KBM-7 (cell line): ENCODE results near the gene BRIP1.
"Not testable (repeated sequence)": the region's sequence is repeated elsewhere in the genome, so short reads cannot be mapped to it uniquely, and the experiment has no call there.

Experiments
- DNase-seq: peaks from one replicate; pipeline ENCODE4 v3.0.0-alpha.2; 2015
- in situ Hi-C: fragments of 300-500 bp; cut with MboI; formaldehyde crosslinking; loops from 2 replicates; pipeline ENCODE4 v1.14.3; 2020; ENCODE audit warnings: low sequenced_read_pairs, low pct_unique_long_range_greater_than_20kb, mixed read lengths

The BRIP1 gene

GRCh38 chr17:61782683-61783082 lies 80.6 kb downstream of the BRIP1 start:
- DNase-seq, result no peak
- in situ Hi-C loops, result no loop called here

DNA sequence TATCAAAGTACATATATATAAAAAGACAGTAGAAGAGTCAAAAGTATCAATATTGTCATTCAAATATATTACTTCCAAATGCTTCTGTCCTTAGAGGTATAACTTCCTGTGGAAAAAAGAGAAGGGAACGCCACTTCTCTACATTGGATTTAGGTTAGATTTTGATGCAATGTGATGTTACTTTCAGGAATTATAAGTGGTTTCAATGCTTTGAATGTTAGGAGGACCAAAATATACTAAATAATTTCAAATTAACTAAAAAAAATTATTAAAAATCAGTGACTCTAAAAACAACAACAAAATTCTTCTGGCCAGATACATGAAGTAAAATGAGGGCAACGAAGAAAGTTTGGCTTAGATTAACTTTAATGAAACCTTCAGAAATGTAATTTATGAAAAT lies 88.0 kb downstream of the BRIP1 start:
- no peak for DNase-seq
- in situ Hi-C loops, result no loop called here

GRCh38 chr17:61774724-61775123 lies 88.6 kb downstream of the BRIP1 start:
- no peak for DNase-seq
- in situ Hi-C loops, result no loop called here

GRCh38 chr17:61774087-61774486 lies 89.2 kb downstream of the BRIP1 start:
- in situ Hi-C loops, DNase-seq: not testable (repeated sequence)

DNA sequence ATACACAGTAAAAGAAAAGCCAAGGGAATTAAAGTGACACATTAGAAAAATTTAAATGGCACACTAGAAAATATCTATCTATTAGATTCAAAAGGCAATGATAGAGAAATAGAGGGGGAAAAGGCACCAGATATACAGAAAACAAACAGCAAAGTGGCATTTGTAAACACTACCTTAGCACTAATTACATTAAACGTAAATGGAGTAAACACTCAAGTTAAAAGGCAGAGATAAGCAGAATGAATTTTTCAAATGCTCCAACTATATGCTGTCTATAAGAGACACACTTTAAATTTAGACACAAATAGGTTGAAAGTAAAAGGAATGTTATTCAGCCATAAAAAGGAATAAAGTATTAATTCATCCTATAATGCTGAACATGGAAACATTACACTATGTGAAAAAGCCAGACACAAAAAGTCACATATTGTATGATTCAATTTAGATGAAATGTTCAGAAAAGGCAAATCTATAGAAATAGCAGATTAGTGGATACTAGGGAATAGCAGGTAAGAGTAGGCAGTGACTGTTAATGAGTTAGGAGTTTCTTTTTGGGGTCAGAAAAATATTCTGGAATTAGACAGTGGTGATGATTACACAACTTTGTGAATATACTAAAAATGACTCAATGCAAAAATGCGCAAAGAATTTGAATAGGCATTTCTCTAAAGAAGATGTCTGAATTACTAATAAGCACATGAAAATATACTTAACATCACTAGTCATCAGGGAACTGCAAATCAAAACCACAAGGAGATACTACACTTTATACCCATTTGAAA lies 92.4 kb downstream of the BRIP1 start:
- in situ Hi-C loops, result no loop called here
- DNase-seq, result no peak

DNA sequence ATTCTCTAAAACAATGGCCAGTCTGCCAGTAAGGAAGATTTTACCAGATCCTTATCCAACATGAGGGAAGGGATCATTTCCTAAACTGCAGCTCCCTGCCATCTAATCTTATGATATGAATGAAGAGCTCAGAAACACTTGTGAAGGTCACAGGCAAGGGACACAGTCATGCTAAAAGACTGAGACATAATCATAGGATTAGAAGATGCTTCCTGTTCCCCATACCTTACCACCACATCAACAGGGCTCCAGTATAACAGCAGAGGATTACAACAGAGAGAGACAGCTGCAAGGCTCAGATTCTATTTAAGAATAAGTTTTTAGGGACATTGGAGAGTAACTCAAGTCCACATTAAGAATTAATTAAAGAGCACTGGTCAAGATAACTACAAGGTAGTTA lies 93.3 kb downstream of the BRIP1 start:
- peak; percentile 16 for DNase-seq
- in situ Hi-C loops, result no loop called here

DNA sequence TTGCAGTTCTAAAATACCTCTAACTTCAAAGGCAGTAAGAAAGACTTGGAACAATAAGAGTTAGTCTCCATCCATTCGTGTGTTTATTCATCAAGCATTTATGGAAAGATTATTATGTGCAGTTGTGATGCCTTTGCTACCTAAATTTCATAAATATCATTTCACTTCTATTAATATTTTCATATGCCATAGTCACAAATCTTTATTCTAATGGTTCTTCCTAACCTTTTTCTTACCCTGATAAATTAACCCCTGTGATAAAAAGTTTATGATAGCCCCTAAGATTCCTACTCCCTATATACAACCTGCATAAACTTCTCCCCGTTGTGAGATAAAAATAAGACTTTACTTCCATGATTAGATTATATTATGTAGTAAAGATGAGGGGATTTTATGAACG lies 94.9 kb downstream of the BRIP1 start:
- DNase-seq, result no peak
- in situ Hi-C loops, result no loop called here

- in situ Hi-C loops, result no loop called here
- no peak for DNase-seq
Measured at GRCh38 chr17:61766520-61766919, 96.8 kb downstream of the BRIP1 start.

- in situ Hi-C loops, result no loop called here
- no peak for DNase-seq
Measured at GRCh38 chr17:61764846-61765245, 98.5 kb downstream of the BRIP1 start.

DNA sequence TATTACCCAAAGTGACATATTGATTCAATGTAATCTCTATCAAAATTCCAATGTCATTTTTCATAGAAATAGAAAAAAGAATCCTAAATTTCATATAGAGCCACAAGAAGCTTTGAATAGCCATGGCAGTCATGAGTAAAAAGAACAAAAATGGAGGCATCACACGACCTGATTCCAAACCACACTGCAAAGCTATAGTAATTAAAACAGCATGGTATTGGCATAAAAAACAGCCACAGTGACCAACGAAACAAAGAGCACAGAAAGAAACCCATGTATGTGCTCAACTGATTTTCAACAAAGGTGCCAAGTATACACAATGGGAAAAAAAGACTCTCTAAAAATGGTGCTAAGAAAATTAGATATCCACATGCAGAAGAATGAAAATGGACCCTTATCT lies 101.5 kb downstream of the BRIP1 start:
- DNase-seq, result no peak
- in situ Hi-C loops, result no loop called here

- in situ Hi-C loops, result no loop called here
- DNase-seq, result no peak
Measured at GRCh38 chr17:61759362-61759761, 104.0 kb downstream of the BRIP1 start.

DNA sequence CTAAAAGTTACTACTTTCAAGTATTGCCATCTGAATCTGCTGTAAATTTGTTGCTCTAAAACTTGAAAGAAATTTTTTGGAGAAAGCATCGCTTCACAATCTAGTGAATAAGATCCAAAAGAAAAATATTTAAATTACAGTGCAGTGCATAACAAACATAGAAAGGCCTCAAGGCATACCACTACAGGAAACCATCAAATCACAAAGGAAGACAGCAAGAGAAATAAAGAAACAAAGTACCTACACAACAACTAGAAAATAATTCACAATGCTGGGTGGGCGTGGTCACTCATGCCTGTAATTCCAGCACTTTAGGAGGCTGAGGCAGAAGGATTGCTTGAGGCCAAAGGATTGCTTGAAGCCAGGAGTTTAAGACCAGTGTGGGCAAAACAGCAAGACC lies 104.9 kb downstream of the BRIP1 start:
- no peak for DNase-seq

GRCh38 chr17:61757168-61757567 lies 106.2 kb downstream of the BRIP1 start:
- in situ Hi-C loops, result no loop called here
- no peak for DNase-seq

More for the DNA sequence above, 104.9 kb downstream of the BRIP1 start:
- in situ Hi-C loops, result no loop called here

- no peak for DNase-seq
- in situ Hi-C loops, result no loop called here
Measured at GRCh38 chr17:61756561-61756960, 106.8 kb downstream of the BRIP1 start.

GRCh38 chr17:61755668-61756067 lies 107.7 kb downstream of the BRIP1 start:
- no peak for DNase-seq
- in situ Hi-C loops, result no loop called here

GRCh38 chr17:61755078-61755477 lies 108.2 kb downstream of the BRIP1 start:
- in situ Hi-C loops, result no loop called here
- no peak for DNase-seq

DNA sequence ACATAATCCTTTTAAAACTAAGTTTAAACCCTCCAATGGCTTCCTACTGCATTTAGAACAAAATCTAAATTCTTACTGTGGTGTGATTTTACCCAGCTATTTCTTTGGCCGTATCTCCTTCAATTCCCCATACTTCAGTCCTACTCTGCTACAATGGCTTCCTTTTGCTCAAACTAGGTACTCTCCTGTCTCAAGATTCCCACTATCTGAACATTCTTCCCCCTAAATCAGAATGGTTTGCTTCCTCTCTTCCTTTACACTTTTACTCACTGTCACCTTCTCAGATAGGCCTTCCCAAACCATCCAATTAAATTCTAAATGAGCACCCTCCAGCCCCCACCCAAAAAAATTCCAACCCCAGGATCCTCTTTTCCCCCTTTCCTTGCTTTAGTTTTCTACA lies 109.2 kb downstream of the BRIP1 start:
- in situ Hi-C loops, result no loop called here
- DNase-seq, result no peak

- in situ Hi-C loops, result no loop called here
- no peak for DNase-seq
Measured at GRCh38 chr17:61753696-61754095, 109.6 kb downstream of the BRIP1 start.

DNA sequence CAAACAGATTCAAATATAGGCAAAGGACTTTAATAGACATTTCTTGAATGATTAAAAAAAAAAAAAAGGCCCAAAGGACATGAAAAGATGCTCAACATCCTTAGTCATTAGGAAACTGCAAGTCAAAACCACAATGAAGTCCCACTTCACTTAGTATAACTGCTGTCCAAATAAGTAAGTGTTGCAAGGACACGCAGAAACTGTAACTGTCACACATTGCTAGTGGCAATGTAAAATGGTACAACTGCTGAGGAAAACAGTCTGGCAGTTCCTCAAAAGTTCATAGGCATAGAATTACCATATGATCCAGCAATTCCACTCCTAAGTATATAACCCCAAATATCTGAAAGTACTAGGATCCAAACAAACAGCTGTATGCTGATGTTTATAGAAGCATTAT lies 112.7 kb downstream of the BRIP1 start:
- in situ Hi-C loops, result no loop called here

DNA sequence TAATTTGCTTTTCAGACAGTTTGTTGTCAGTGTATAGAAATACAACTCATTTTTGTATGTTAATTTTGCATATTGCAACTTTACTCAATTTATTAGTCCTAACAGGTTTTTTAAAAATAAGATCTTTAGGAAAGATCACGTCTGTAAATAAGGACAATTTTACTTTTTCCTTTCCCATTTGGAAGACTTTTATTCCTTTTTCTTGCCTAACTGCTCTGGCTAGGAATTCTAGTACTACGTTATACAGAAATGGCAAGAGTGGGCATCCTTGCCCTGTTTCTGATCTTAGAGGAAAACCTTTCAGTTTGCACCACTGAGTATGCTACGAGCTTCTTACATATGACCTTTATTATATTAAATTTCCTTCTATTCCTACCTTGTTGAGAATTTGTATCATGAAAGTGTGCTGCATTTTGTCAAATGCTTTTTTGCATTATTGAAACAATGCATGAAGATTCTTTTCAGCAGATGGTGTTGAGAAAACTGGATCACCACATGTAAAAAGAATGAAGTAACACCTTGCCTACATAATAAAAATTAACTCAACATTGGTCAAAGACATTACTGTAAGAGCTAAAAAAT lies 113.4 kb downstream of the BRIP1 start:
- DNase-seq, result no peak
- in situ Hi-C loops, result no loop called here

More for the DNA sequence above, 112.7 kb downstream of the BRIP1 start:
- DNase-seq, result peak; percentile 6
